Testis (tissue), 2 donors: Measurements from ENCODE around the gene ZNRF3.

Experiments
- POLR2A ChIP-seq: fragments of 450-650 bp; IDR thresholded peaks from one replicate; pipeline ENCODE4 v1.6.1; 2017; ENCODE audit warnings: antibody characterized with exemption, mild to moderate bottlenecking, moderate library complexity
- TF ChIP-seq, protein P1 (sequence below), 3 experiments: fragments of 450-650 bp in 2 of 3; fragments of 200-600 bp in 1 of 3; sonication (generic) in 1 of 3; IDR thresholded peaks; one replicate each; pipeline ENCODE4 v1.5.1; 2016 to 2019; ENCODE audit warnings: antibody characterized with exemption in 3 of 3, mild to moderate bottlenecking in 2 of 3, moderate library complexity in 1 of 3

DNA sequence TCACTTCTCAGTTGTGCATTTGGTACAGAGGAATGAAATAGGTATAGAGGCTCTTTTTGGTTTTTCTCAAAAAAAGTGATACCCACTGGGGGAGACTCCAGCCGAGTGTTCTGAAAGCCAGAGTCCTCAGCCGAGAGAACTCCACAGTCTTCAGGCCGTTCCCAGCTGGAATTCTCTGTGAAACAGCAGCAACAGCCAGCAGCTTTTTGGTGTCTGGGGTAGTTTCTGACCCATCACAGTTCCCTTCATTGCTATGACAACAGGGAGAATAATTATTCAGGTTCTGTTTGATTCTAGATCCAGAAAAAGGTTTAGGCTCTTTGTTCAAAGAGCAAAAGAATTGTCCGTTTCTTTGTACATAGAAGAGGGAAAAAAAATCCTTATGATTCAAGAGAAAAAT lies 93.7 kb downstream of the ZNRF3 start:
- no peak for TF ChIP-seq POLR2A
- TF ChIP-seq, protein P1, sequence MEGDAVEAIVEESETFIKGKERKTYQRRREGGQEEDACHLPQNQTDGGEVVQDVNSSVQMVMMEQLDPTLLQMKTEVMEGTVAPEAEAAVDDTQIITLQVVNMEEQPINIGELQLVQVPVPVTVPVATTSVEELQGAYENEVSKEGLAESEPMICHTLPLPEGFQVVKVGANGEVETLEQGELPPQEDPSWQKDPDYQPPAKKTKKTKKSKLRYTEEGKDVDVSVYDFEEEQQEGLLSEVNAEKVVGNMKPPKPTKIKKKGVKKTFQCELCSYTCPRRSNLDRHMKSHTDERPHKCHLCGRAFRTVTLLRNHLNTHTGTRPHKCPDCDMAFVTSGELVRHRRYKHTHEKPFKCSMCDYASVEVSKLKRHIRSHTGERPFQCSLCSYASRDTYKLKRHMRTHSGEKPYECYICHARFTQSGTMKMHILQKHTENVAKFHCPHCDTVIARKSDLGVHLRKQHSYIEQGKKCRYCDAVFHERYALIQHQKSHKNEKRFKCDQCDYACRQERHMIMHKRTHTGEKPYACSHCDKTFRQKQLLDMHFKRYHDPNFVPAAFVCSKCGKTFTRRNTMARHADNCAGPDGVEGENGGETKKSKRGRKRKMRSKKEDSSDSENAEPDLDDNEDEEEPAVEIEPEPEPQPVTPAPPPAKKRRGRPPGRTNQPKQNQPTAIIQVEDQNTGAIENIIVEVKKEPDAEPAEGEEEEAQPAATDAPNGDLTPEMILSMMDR (IDR thresholded peaks at IDR 0.05): no peak
